Measurements from ENCODE around the gene RAB36. TPM values are rescaled to one million over a fixed set of nuclear protein-coding genes. Genes with fewer than 3 reads are reported as not detected.

The RAB36 gene
- total RNA-seq, 1 donor from 2014 or later, result 9.6 TPM

DNA sequence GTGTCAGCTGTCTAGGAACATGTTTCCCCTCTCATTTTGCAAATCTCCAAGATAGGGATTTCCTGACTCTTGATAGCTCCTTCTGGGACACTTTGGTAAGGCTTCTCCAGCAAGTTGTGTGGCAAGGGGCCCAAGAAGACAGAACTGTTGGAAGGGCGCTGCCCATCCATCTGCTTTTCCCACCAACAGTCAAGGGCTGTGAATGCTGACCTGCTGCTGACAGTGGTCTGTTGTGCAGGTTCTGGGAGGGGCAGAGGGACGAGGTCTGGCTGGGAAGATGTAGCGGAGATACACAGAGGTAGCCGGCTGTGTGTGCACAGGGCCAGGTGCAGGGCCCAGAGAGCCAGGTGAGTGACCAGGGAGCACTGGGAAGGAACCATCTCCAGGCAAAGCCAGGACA, 47.3 kb downstream of the RAB36 start:
- ATAC-seq, result no peak
- Histone ChIP-seq H3K36me3 (no peaks in the 10 kb centered on the region), H3K4me1 (peaks cover 39% of the 10 kb centered on the region), H3K4me3 (no peak overlapping the region), H3K27me3 (ENCODE audit: low read depth) (no peaks in the 10 kb centered on the region), H3K27ac (no peak overlapping the region), H3K9me3 (no peaks in the 10 kb centered on the region)
- no peak for DNase-seq
- no peak for TF ChIP-seq CTCF (IDR thresholded peaks at IDR 0.05)
- intact Hi-C loops (cut with DNase I), result no loop called here

- Histone ChIP-seq H3K4me3 (no peak overlapping the region), H3K36me3 (no peaks in the 10 kb centered on the region), H3K27ac (no peak overlapping the region), H3K4me1 (peaks cover 44% of the 10 kb centered on the region), H3K27me3 (ENCODE audit: low read depth) (no peaks in the 10 kb centered on the region), H3K9me3 (no peaks in the 10 kb centered on the region)
- DNase-seq, result no peak
- intact Hi-C loops (cut with DNase I), result no loop called here
- ATAC-seq, result no peak
- TF ChIP-seq CTCF (IDR thresholded peaks at IDR 0.05), result no peak
Measured at GRCh38 chr22:23193196-23193827, 48.0 kb downstream of the RAB36 start.

GRCh38 chr22:23193882-23194281, 48.6 kb downstream of the RAB36 start:
- ATAC-seq, result peak; percentile 24 to 35
- no peaks in the 10 kb centered on the region for H3K9me3 ChIP-seq
- no peak overlapping the region for H3K4me3 ChIP-seq
- H3K4me1 ChIP-seq, result peaks cover 47% of the 10 kb centered on the region
- no peak for TF ChIP-seq CTCF (IDR thresholded peaks at IDR 0.05)
- H3K27me3 ChIP-seq (ENCODE audit: low read depth), result no peaks in the 10 kb centered on the region
- no peak overlapping the region for H3K27ac ChIP-seq
- no peak for DNase-seq
- intact Hi-C loops (cut with DNase I), result no loop called here
- H3K36me3 ChIP-seq, result no peaks in the 10 kb centered on the region

- ATAC-seq, result no peak
- TF ChIP-seq CTCF (IDR thresholded peaks at IDR 0.05), result no peak
- no peaks in the 10 kb centered on the region for H3K36me3 ChIP-seq
- intact Hi-C loops (cut with DNase I), result no loop called here
- no peaks in the 10 kb centered on the region for H3K27me3 ChIP-seq (ENCODE audit: low read depth)
- H3K4me3 ChIP-seq, result no peak overlapping the region
- H3K4me1 ChIP-seq, result peaks cover 51% of the 10 kb centered on the region
- no peak for DNase-seq
- H3K27ac ChIP-seq, result no peak overlapping the region
- H3K9me3 ChIP-seq, result no peaks in the 10 kb centered on the region
Measured at GRCh38 chr22:23196165-23196564, 50.9 kb downstream of the RAB36 start.

- H3K4me1 ChIP-seq, result peaks cover 44% of the 10 kb centered on the region
- TF ChIP-seq CTCF (IDR thresholded peaks at IDR 0.05), result no peak
- intact Hi-C loops (cut with DNase I), result no loop called here
- DNase-seq (no peak), ATAC-seq (peak in 1 of 2 donors; percentile 18)
- H3K27me3 ChIP-seq (ENCODE audit: low read depth), result no peaks in the 10 kb centered on the region
- H3K36me3 ChIP-seq, result no peaks in the 10 kb centered on the region
- H3K27ac ChIP-seq, result no peak overlapping the region
- H3K9me3 ChIP-seq, result no peaks in the 10 kb centered on the region
- H3K4me3 ChIP-seq, result no peak overlapping the region
Measured at GRCh38 chr22:23197836-23198235, 52.6 kb downstream of the RAB36 start.
